HG03442 (cell line): ENCODE measurements around the gene SLC17A2.

Experiments
- ATAC-seq: cut with Tn5 transposase; IDR thresholded peaks from one replicate; pipeline ENCODE4 v1.9.1; 2021; ENCODE audit warnings: mild to moderate bottlenecking, moderate library complexity; ENCODE audit not compliant: unreplicated experiment

The SLC17A2 gene

GRCh38 chr6:25888626-25889025 lies 41.9 kb downstream of the SLC17A2 start:
- no peak for ATAC-seq

- ATAC-seq = no peak
Observed at GRCh38 chr6:25886066-25886465, 44.4 kb downstream of the SLC17A2 start.

- ATAC-seq = no peak
Observed at GRCh38 chr6:25883991-25884390, 46.5 kb downstream of the SLC17A2 start.

- ATAC-seq = no peak
Observed at GRCh38 chr6:25883536-25883935, 47.0 kb downstream of the SLC17A2 start.

- ATAC-seq = no peak
Observed at GRCh38 chr6:25882051-25882496, 48.4 kb downstream of the SLC17A2 start.

GRCh38 chr6:25880601-25881000 lies 49.9 kb downstream of the SLC17A2 start:
- no peak for ATAC-seq

- ATAC-seq = no peak
Observed at GRCh38 chr6:25878721-25879322, 51.7 kb downstream of the SLC17A2 start.

GRCh38 chr6:25875926-25876602 lies 54.4 kb downstream of the SLC17A2 start:
- no peak for ATAC-seq

GRCh38 chr6:25875563-25875905 lies 55.0 kb downstream of the SLC17A2 start:
- no peak for ATAC-seq

GRCh38 chr6:25874822-25875562 lies 55.5 kb downstream of the SLC17A2 start:
- no peak for ATAC-seq

- ATAC-seq = no peak
Observed at GRCh38 chr6:25874118-25874517, 56.4 kb downstream of the SLC17A2 start, which contains the start of gene SLC17A3. TSS of gene SLC17A3 (minus strand) at chr6:25874243. CDS start at chr6:25868387, 5,856 bp downstream.

- ATAC-seq = no peak
Observed at GRCh38 chr6:25872814-25873213, 57.7 kb downstream of the SLC17A2 start.

- no peak for ATAC-seq
Observed at GRCh38 chr6:25869840-25870239, 60.7 kb downstream of the SLC17A2 start.

- no peak for ATAC-seq
Observed at GRCh38 chr6:25868436-25869183, 61.9 kb downstream of the SLC17A2 start.

GRCh38 chr6:25866011-25866410 lies 64.5 kb downstream of the SLC17A2 start:
- ATAC-seq = no peak

GRCh38 chr6:25863360-25863759 lies 67.1 kb downstream of the SLC17A2 start:
- no peak for ATAC-seq
